Activated CD8-positive, alpha-beta T cell treated with anti-CD3 and anti-CD28 coated beads for 36 hours (primary cell): ENCODE data around the gene TEX47. TPM values are rescaled to one million over a fixed set of nuclear protein-coding genes. Genes with fewer than 3 reads are reported as not detected.

Experiments
- ATAC-seq: fragments of 200-7000 bp; cut with Tn5 transposase; one replicate; pipeline ENCODE4 v1.10.0; 2021; ENCODE audit warnings: mild to moderate bottlenecking, moderate library complexity
- CTCF ChIA-PET: fragments of 350-600 bp; sonication (Branson Sonifier 250); formaldehyde crosslinking; loops from one replicate; lab custom pipeline; 2021; ENCODE audit warnings: antibody characterized with exemption; lab: Charles Lee
- POLR2A ChIA-PET: fragments of 350-600 bp; sonication (Branson Sonifier 250); formaldehyde crosslinking; loops from one replicate; lab custom pipeline; 2021; ENCODE audit warnings: antibody characterized with exemption; lab: Charles Lee
- DNase-seq: peaks from one replicate; pipeline ENCODE4 v3.0.0-alpha.2; 2020
- H3K27ac Mint-ChIP-seq: one replicate; pipeline ENCODE4 v1.8.0; 2021; ENCODE audit warnings: mild to moderate bottlenecking, mixed read lengths
- H3K27me3 Mint-ChIP-seq: one replicate; pipeline ENCODE4 v1.8.0; 2021; ENCODE audit warnings: mixed read lengths
- H3K36me3 Mint-ChIP-seq: one replicate; pipeline ENCODE4 v1.8.0; 2021; ENCODE audit warnings: low read depth, mixed read lengths
- H3K4me1 Mint-ChIP-seq: one replicate; pipeline ENCODE4 v1.8.0; 2021; ENCODE audit warnings: low read depth, mixed read lengths
- H3K4me3 Mint-ChIP-seq: one replicate; pipeline ENCODE4 v1.8.0; 2021; ENCODE audit warnings: mild to moderate bottlenecking, moderate library complexity, mixed read lengths
- H3K9me3 Mint-ChIP-seq: one replicate; pipeline ENCODE4 v1.8.0; 2021; ENCODE audit warnings: mixed read lengths
- intact Hi-C: fragments of 100-400 bp; cut with micrococcal nuclease; formaldehyde crosslinking; loops from one replicate; pipeline ENCODE4 v1.10.0; 2022
- total RNA-seq, 2 experiments: library from RNA; stranded (reverse); gene quantifications; one replicate each; pipeline ENCODE4 v1.2.3, GENCODE V29; 2021
- TF ChIP-seq, protein P1 (sequence below): fragments of 200-600 bp; IDR thresholded peaks from one replicate; pipeline ENCODE4 v1.8.0; 2022; ENCODE audit warnings: antibody characterized with exemption, mild to moderate bottlenecking

TEX47 gene
- total RNA-seq, 2 experiments from 2014 or later, result not detected

DNA sequence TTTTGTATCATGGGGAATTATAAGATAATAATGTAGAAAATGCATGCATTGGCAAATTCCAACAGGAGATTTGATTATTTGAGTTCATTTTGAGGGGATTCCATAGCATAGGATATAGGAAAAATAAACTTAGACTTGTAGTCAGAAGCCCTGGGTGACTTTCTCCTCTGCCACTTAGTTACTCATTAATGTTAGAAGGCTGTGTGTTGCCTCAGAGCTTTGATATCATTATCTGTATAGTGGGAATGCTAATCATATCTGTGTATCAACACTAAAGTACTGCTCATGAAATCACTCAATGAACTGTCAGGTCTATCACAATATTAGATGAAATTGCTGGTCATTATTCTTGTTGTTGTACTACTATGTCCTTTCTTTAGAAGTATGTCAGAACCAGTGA is 23.0 kb upstream of the TEX47 start:
- H3K36me3 Mint-ChIP-seq, result no peaks in the 10 kb centered on the region
- H3K27me3 Mint-ChIP-seq, result no peaks in the 10 kb centered on the region
- ATAC-seq (no peak), DNase-seq (no peak)
- intact Hi-C loops, result no loop called here
- H3K9me3 Mint-ChIP-seq, result peaks cover 2% of the 10 kb centered on the region
- TF ChIP-seq, protein P1, sequence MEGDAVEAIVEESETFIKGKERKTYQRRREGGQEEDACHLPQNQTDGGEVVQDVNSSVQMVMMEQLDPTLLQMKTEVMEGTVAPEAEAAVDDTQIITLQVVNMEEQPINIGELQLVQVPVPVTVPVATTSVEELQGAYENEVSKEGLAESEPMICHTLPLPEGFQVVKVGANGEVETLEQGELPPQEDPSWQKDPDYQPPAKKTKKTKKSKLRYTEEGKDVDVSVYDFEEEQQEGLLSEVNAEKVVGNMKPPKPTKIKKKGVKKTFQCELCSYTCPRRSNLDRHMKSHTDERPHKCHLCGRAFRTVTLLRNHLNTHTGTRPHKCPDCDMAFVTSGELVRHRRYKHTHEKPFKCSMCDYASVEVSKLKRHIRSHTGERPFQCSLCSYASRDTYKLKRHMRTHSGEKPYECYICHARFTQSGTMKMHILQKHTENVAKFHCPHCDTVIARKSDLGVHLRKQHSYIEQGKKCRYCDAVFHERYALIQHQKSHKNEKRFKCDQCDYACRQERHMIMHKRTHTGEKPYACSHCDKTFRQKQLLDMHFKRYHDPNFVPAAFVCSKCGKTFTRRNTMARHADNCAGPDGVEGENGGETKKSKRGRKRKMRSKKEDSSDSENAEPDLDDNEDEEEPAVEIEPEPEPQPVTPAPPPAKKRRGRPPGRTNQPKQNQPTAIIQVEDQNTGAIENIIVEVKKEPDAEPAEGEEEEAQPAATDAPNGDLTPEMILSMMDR, result no peak
- no peak overlapping the region for H3K27ac Mint-ChIP-seq
- no peaks in the 10 kb centered on the region for H3K4me1 Mint-ChIP-seq
- CTCF ChIA-PET, result no interaction called here
- H3K4me3 Mint-ChIP-seq, result no peak overlapping the region
- POLR2A ChIA-PET, result no interaction called here

DNA sequence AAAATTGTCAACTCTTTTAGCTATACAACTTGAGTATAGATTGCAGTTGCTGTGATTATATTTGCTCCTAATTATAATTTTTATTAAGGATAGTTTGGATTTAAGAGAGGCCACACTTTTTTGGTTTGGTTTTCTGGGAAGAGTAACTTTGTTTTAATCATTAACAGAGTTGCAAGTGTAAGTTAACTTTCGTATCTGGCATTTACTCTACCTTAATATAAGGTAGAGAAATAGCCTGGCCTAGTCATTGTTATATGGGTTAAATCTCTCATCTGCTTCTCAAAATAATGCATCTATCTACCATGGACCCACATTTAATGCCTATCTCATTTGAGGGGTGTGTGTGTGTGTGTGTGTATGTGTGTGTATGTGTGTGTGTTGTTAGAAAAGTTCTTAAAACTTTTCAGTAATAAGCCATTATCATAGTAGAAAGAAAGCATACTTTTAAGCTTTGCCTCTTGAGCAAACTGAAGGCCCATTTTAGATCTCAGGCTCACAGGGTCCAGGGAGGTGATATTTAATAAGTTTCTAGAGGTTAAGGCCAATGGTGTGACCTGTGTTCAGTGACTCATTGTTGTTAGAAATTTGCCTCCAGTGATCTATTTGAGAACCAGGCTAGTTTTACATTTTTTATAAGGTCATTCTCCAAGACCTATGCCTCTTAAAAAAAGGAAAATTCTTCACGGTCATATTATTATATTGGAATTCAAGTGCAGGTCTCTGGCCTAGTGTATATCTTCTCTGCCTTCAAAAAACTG is 10.9 kb upstream of the TEX47 start:
- TF ChIP-seq, protein P1, result no peak
- no peak overlapping the region for H3K27ac Mint-ChIP-seq
- no peaks in the 10 kb centered on the region for H3K27me3 Mint-ChIP-seq
- DNase-seq, result no peak
- ATAC-seq, result no peak
- POLR2A ChIA-PET, result no interaction called here
- CTCF ChIA-PET, result no interaction called here
- H3K4me3 Mint-ChIP-seq, result no peak overlapping the region
- no peaks in the 10 kb centered on the region for H3K4me1 Mint-ChIP-seq
- H3K9me3 Mint-ChIP-seq, result no peaks in the 10 kb centered on the region
- no peaks in the 10 kb centered on the region for H3K36me3 Mint-ChIP-seq
- intact Hi-C loops, result no loop called here

DNA sequence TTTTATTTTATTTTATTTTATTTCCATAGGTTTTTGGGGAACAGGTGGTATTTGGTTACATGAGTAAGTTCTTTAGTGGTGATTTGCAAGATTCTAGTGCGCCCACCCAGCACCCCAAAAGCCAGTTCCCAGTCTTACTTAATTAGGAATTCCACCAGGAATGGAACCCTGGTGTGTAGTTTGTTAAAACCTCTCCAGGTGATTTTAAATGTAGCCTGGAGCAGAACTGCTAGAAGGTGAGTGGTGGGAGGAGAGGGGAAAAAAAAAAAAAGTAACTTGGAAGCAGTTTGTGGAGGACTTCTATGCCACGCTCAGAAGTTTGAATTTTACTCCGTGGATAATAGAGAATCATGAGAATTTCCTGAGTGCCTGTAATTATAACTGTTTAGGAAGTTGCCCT is 5.5 kb upstream of the TEX47 start:
- POLR2A ChIA-PET, result no interaction called here
- Mint-ChIP-seq H3K4me3 (no peak overlapping the region), H3K4me1 (no peaks in the 10 kb centered on the region), H3K27ac (no peak overlapping the region), H3K36me3 (no peaks in the 10 kb centered on the region), H3K27me3 (peaks cover 3% of the 10 kb centered on the region), H3K9me3 (no peaks in the 10 kb centered on the region)
- CTCF ChIA-PET, result no interaction called here
- ATAC-seq (no peak), DNase-seq (no peak)
- intact Hi-C loops, result no loop called here
- TF ChIP-seq, protein P1, result no peak

GRCh38 chr7:88792361-88792760 is 3.2 kb downstream of the TEX47 start:
- H3K4me1 Mint-ChIP-seq, result no peaks in the 10 kb centered on the region
- DNase-seq (no peak), ATAC-seq (no peak)
- H3K27ac Mint-ChIP-seq, result no peak overlapping the region
- ChIA-PET CTCF (interaction anchor here (0.7 to 1.6 kb wide), 3 partner anchors 17 to 830 kb away, joined by 3 to 4 read pairs (median 3); no protein-coding TSS in a partner anchor), POLR2A (no interaction called here)
- H3K27me3 Mint-ChIP-seq, result peaks cover 3% of the 10 kb centered on the region
- no peaks in the 10 kb centered on the region for H3K36me3 Mint-ChIP-seq
- TF ChIP-seq, protein P1, result no peak
- no peaks in the 10 kb centered on the region for H3K9me3 Mint-ChIP-seq
- no peak overlapping the region for H3K4me3 Mint-ChIP-seq
- intact Hi-C loops, result no loop called here

- Mint-ChIP-seq H3K27me3 (peaks cover 3% of the 10 kb centered on the region), H3K9me3 (no peaks in the 10 kb centered on the region), H3K4me1 (no peaks in the 10 kb centered on the region), H3K36me3 (no peaks in the 10 kb centered on the region), H3K4me3 (no peak overlapping the region), H3K27ac (no peak overlapping the region)
- CTCF ChIA-PET, result interaction anchor here (0.7 to 1.6 kb wide), 3 partner anchors 16 to 831 kb away, joined by 3 to 4 read pairs (median 3); no protein-coding TSS in a partner anchor
- POLR2A ChIA-PET, result no interaction called here
- intact Hi-C loops, result no loop called here
- ATAC-seq (no peak), DNase-seq (no peak)
- TF ChIP-seq, protein P1, result no peak
Measured at GRCh38 chr7:88791891-88792290, 3.6 kb downstream of the TEX47 start.
